ENCODE data around the gene SPTBN5.

Gene SPTBN5

DNA sequence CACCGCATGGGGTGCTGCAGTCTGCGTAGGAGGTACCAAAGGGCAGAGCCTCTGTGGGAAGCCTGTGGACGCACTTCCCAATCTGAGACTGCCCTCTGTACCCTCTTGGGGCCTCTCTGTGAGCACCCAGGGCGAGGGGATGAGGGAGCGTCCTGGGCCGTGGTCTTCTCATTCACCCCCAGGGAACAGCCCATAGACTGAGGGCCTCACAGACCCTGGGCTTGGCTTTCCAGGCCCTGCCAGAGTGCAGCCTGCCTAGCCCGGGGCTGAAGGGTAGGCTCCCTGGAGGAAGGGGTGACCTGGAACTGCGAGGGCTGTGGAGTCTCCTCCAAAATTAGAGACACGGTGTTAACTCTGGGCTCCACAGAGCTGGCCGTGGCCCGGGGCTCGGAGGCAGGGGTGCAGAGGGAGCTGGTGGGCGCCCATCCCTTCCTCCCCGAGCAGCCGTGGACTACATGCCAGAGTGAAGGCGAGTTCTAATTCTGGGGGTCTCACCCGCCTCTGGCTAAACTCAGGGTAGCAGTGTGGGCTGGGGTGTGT, 468 bp upstream of the SPTBN5 start:
- H3K9me3 ChIP-seq (ENCODE audit: control insufficient read depth, low read length), result no peaks in the 10 kb centered on the region
- H3K4me3 ChIP-seq (ENCODE audit: insufficient read depth, low read depth, low read length), result no peak overlapping the region
- H3K4me1 ChIP-seq (ENCODE audit: control insufficient read depth, insufficient read depth, low read length), result peaks cover 20% of the 10 kb centered on the region
- no peaks in the 10 kb centered on the region for H3K27me3 ChIP-seq (ENCODE audit: control insufficient read depth, insufficient read depth, low read length, poor library complexity, severe bottlenecking)
- H3K27ac ChIP-seq (ENCODE audit: insufficient read depth, low read depth, low read length, poor library complexity, severe bottlenecking), result no peak overlapping the region
- H3K36me3 ChIP-seq (ENCODE audit: control insufficient read depth, insufficient read depth, low read length), result no peaks in the 10 kb centered on the region
- 91% methylated on average over 17 of the region's 17 CpGs for WGBS, 2 experiments

DNA sequence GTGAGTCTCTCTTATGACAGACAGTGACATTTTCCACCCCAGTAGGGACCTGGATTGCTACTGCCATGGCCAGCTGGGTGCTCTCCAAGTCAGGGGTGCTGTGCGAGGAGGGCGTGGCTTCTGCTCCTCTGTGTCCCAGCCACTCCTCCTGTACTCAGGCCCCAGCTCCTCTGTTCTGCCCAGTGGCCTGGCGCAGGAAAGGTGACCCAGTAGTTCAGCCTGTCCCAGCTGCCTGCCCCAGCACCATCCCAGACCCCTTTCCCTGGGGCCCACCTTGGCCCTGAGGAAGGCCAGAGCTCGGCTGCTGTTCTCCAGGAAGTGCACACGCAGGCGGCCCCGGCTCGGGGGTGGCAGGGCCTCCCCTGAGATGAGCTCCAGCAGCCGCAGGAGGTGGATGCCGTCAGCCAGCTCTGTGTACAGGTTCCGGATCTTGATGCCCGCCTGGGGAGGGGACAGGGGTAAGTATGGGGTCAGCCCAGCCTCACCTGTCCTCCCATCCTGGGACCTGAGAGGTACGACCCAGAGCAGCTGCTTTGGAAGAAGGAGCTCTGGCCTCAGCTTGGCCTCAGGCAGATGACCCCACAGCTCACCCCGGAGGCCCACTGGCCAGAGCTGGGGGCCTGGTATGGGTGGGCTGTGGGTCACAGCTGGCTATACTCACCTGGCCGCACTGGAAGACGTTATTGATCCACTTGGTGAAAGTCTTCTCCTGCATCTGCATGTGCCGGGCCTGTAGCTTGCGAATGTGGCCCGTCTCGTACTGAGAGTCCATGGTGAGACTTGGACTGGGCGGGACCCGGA, 1.0 kb downstream of the SPTBN5 start:
- 94 to 95% methylated on average over 22 of the region's 22 CpGs for WGBS, 2 experiments
- Histone ChIP-seq H3K27me3 (ENCODE audit: control insufficient read depth, insufficient read depth, low read length, poor library complexity, severe bottlenecking) (no peaks in the 10 kb centered on the region), H3K36me3 (ENCODE audit: control insufficient read depth, insufficient read depth, low read length) (no peaks in the 10 kb centered on the region), H3K4me3 (ENCODE audit: insufficient read depth, low read depth, low read length) (no peak overlapping the region), H3K4me1 (ENCODE audit: control insufficient read depth, insufficient read depth, low read length) (peaks cover 20% of the 10 kb centered on the region), H3K27ac (ENCODE audit: insufficient read depth, low read depth, low read length, poor library complexity, severe bottlenecking) (no peak overlapping the region), H3K9me3 (ENCODE audit: control insufficient read depth, low read length) (no peaks in the 10 kb centered on the region)

DNA sequence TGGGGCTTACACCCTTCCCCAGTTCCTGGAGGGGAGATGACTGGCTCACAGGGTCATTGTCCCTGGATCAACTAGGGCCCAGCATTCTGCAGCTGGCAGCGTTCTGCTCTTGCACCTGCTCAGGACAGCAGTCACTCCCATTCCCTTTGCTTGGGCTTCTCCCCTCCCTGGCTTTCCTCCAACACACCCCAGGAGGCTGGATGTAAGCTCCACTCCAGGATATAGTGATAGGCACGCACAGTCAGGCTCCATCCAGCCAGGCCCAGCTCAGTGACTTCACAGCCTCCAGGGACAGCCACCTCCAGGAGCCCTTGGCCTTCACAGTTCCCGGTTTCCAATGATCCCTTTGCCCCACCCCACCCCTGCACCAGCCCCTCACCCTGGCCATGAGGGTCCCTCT, 1.9 kb downstream of the SPTBN5 start:
- Histone ChIP-seq H3K4me3 (ENCODE audit: insufficient read depth, low read depth, low read length) (no peak overlapping the region), H3K27ac (ENCODE audit: insufficient read depth, low read depth, low read length, poor library complexity, severe bottlenecking) (no peak overlapping the region), H3K36me3 (ENCODE audit: control insufficient read depth, insufficient read depth, low read length) (no peaks in the 10 kb centered on the region), H3K27me3 (ENCODE audit: control insufficient read depth, insufficient read depth, low read length, poor library complexity, severe bottlenecking) (no peaks in the 10 kb centered on the region), H3K4me1 (ENCODE audit: control insufficient read depth, insufficient read depth, low read length) (peaks cover 19% of the 10 kb centered on the region), H3K9me3 (ENCODE audit: control insufficient read depth, low read length) (no peaks in the 10 kb centered on the region)
- WGBS, 2 experiments, result 84 to 87% methylated on average over 3 of the region's 3 CpGs

DNA sequence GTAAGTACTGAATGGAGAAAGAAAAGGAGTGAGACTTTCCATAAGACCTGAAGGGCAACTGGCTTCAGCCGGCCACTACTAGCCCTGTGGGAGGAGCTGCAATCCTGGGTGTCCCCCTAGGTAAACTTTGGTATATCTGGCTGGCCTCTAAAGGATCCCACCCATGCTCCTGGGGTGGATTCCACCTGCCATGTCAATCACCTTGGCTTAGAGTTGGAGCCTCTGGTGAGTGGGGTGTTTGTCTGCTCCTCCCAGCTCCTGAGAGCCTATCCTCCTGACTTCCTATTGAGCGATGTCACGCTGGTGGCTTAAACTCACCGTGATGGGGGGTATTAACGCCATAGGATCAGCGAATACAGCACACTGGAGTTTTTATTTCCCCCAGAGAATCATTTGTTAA, 2.6 kb downstream of the SPTBN5 start:
- Histone ChIP-seq H3K4me1 (ENCODE audit: control insufficient read depth, insufficient read depth, low read length) (peaks cover 19% of the 10 kb centered on the region), H3K4me3 (ENCODE audit: insufficient read depth, low read depth, low read length) (no peak overlapping the region), H3K27ac (ENCODE audit: insufficient read depth, low read depth, low read length, poor library complexity, severe bottlenecking) (no peak overlapping the region), H3K27me3 (ENCODE audit: control insufficient read depth, insufficient read depth, low read length, poor library complexity, severe bottlenecking) (no peaks in the 10 kb centered on the region), H3K36me3 (ENCODE audit: control insufficient read depth, insufficient read depth, low read length) (no peaks in the 10 kb centered on the region), H3K9me3 (ENCODE audit: control insufficient read depth, low read length) (no peaks in the 10 kb centered on the region)
- WGBS, 2 experiments, result 67 to 69% methylated on average over 6 of the region's 6 CpGs

DNA sequence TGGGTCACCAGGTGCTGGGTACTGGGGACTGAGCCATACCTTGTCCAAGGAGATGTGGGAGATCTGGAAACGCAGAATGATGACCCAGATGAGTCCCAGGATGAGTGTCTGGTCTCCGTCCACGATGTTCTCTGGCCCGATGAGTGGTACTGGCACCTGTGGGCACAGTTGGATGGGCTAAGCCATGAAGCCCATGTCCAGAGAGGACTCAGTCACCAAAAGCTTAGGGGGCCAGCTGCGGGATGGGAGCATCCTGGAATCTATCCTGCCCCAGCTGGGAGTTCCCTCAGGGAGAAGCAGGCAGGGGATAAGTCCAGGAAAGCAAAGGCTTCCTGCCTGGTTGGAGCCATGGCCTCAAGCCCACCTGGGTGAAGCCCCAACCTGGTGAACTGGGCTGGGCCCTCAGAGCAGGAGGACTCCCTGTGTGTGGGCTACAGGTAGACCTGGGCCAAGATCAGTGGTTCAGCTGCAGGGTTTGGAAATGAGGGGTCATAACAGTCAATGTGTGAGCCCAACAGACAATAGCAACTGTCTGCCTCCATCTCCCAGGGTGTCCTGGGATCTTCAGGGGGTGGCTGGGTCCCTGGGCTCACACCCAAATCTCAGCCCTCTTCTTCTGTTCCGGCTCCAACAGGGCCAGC, 3.7 kb downstream of the SPTBN5 start:
- WGBS, 2 experiments, result 95 to 96% methylated on average over 6 of the region's 6 CpGs
- no peaks in the 10 kb centered on the region for H3K9me3 ChIP-seq (ENCODE audit: control insufficient read depth, low read length)
- H3K27ac ChIP-seq (ENCODE audit: insufficient read depth, low read depth, low read length, poor library complexity, severe bottlenecking), result no peak overlapping the region
- no peaks in the 10 kb centered on the region for H3K27me3 ChIP-seq (ENCODE audit: control insufficient read depth, insufficient read depth, low read length, poor library complexity, severe bottlenecking)
- H3K4me3 ChIP-seq (ENCODE audit: insufficient read depth, low read depth, low read length), result no peak overlapping the region
- no peaks in the 10 kb centered on the region for H3K36me3 ChIP-seq (ENCODE audit: control insufficient read depth, insufficient read depth, low read length)
- H3K4me1 ChIP-seq (ENCODE audit: control insufficient read depth, insufficient read depth, low read length), result peaks cover 19% of the 10 kb centered on the region

DNA sequence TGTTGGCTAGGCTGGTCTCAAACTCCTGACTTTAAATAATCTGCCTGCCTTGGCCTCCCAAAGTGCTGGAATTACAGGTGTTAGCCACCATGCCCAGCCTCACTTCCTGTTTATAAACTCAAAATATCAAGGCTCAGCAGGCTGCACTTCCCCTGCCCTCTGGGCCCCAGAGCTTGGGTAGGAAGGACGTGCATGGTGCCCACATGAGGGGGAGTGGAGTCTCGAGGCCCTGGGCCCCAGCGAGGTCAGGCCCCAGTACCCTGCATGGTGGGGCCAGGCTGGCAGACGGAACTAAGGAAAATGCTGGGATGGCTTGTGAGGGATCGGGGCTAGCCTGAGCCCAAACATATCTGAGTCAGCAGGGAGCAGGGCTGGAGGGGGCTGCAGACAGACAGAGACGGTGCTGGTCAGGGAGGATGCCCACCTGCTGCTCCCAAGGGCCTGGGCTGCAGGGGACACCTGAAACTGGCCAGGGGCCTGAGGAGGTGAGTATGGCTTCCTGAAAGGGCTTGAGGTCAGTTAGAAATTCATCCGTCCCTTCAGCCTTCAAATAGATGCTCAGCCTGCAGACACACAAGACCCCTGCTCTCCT, 5.1 kb downstream of the SPTBN5 start:
- H3K4me3 ChIP-seq (ENCODE audit: insufficient read depth, low read depth, low read length), result no peak overlapping the region
- WGBS, 2 experiments, result 88 to 89% methylated on average over 7 of the region's 7 CpGs
- H3K36me3 ChIP-seq (ENCODE audit: control insufficient read depth, insufficient read depth, low read length), result no peaks in the 10 kb centered on the region
- H3K9me3 ChIP-seq (ENCODE audit: control insufficient read depth, low read length), result no peaks in the 10 kb centered on the region
- no peaks in the 10 kb centered on the region for H3K27me3 ChIP-seq (ENCODE audit: control insufficient read depth, insufficient read depth, low read length, poor library complexity, severe bottlenecking)
- H3K27ac ChIP-seq (ENCODE audit: insufficient read depth, low read depth, low read length, poor library complexity, severe bottlenecking), result no peak overlapping the region
- H3K4me1 ChIP-seq (ENCODE audit: control insufficient read depth, insufficient read depth, low read length), result peaks cover 19% of the 10 kb centered on the region

DNA sequence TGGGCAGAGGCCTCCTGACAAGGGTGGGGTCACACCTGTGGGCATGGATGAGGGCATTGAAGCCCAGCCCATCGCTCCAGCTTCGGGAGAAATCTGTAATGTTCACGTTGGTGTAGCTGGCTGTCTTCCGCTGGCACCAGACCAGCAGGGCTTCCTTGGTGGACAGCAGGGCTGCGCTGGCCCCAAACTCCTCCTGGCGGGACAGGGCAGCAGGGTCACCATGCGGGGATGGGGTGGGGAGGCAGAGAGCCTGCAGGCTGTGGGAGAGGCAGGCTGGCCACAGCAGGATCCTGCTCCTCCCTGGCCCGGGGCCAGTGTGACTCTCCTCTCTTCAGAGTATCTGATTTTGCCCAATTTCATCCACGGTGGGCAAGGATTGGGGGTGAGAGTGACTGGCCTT, 6.0 kb downstream of the SPTBN5 start:
- H3K27me3 ChIP-seq (ENCODE audit: control insufficient read depth, insufficient read depth, low read length, poor library complexity, severe bottlenecking), result peaks cover 8% of the 10 kb centered on the region
- H3K27ac ChIP-seq (ENCODE audit: insufficient read depth, low read depth, low read length, poor library complexity, severe bottlenecking), result no peak overlapping the region
- no peaks in the 10 kb centered on the region for H3K9me3 ChIP-seq (ENCODE audit: control insufficient read depth, low read length)
- no peak overlapping the region for H3K4me3 ChIP-seq (ENCODE audit: insufficient read depth, low read depth, low read length)
- 92 to 96% methylated on average over 9 of the region's 9 CpGs for WGBS, 2 experiments
- H3K36me3 ChIP-seq (ENCODE audit: control insufficient read depth, insufficient read depth, low read length), result no peaks in the 10 kb centered on the region
- H3K4me1 ChIP-seq (ENCODE audit: control insufficient read depth, insufficient read depth, low read length), result peaks cover 19% of the 10 kb centered on the region

DNA sequence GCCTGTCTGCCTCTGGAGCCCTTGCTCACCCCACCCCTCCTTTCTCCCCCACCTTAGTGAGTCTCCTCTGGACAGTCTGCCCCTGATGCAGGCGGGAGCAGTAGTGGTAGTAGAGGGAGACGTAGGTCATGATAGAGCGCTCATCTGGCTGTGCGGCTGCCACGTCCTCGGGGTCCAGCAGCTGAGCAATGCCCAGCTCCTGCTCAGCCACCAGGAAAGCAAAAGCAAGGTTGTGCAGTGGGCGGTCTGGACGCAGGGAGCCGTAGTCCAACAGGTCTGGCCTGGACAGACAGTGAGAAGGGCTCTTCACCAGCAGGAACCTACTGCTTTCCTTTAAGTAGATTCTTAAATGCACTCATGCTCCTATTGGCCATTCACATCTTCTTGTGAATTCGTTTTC, 6.7 kb downstream of the SPTBN5 start:
- Histone ChIP-seq H3K27me3 (ENCODE audit: control insufficient read depth, insufficient read depth, low read length, poor library complexity, severe bottlenecking) (peaks cover 15% of the 10 kb centered on the region), H3K9me3 (ENCODE audit: control insufficient read depth, low read length) (no peaks in the 10 kb centered on the region), H3K27ac (ENCODE audit: insufficient read depth, low read depth, low read length, poor library complexity, severe bottlenecking) (no peak overlapping the region), H3K4me1 (ENCODE audit: control insufficient read depth, insufficient read depth, low read length) (peaks cover 19% of the 10 kb centered on the region), H3K36me3 (ENCODE audit: control insufficient read depth, insufficient read depth, low read length) (no peaks in the 10 kb centered on the region), H3K4me3 (ENCODE audit: insufficient read depth, low read depth, low read length) (no peak overlapping the region)
- 94% methylated on average over 10 of the region's 10 CpGs for WGBS, 2 experiments

DNA sequence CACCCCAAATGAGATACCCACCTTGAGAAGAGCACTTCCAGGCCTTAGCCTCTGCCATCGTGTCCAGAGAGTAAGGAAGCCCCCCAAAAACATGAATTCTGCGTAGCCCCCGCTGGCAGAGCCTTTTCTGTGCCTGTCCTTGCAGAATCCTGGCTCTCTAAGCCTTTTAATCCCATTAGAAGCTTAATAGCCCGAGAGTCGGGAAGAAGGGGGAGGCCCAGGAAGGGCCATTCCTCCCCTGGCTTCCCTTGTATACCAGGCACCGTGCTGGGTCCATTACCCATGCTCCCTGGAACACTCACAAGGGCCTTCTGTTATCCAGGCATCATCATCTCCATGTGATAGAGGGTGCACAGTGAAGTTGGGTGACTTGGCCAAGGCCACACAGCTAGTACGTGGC, 7.1 kb downstream of the SPTBN5 start:
- H3K27me3 ChIP-seq (ENCODE audit: control insufficient read depth, insufficient read depth, low read length, poor library complexity, severe bottlenecking), result peaks cover 19% of the 10 kb centered on the region
- no peaks in the 10 kb centered on the region for H3K9me3 ChIP-seq (ENCODE audit: control insufficient read depth, low read length)
- WGBS, 2 experiments, result 77 to 82% methylated on average over 7 of the region's 7 CpGs
- peaks cover 17% of the 10 kb centered on the region for H3K4me1 ChIP-seq (ENCODE audit: control insufficient read depth, insufficient read depth, low read length)
- no peak overlapping the region for H3K27ac ChIP-seq (ENCODE audit: insufficient read depth, low read depth, low read length, poor library complexity, severe bottlenecking)
- no peak overlapping the region for H3K4me3 ChIP-seq (ENCODE audit: insufficient read depth, low read depth, low read length)
- no peaks in the 10 kb centered on the region for H3K36me3 ChIP-seq (ENCODE audit: control insufficient read depth, insufficient read depth, low read length)

DNA sequence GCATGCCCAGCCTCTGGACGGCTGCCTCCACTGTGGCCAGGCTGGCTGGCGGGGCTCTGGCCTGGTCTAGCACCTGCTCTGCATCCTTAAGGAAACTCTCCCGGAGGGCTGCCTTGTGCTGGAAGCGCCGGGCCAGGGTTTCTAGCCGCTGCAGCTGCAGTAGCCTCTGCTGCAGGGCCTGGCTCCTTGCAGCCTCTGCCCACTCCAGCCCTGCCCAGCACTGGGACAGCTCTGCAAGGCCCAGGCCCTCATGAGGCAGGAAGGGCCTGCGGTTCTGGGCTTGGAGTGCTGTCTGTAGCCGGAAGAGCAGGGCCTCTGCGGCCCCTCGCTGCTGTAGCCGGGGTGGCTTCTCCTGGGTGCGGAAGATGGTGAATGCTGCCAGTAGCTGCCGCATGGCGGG, 8.0 kb downstream of the SPTBN5 start:
- peaks cover 28% of the 10 kb centered on the region for H3K27me3 ChIP-seq (ENCODE audit: control insufficient read depth, insufficient read depth, low read length, poor library complexity, severe bottlenecking)
- 94% methylated on average over 14 of the region's 14 CpGs for WGBS, 2 experiments
- no peaks in the 10 kb centered on the region for H3K9me3 ChIP-seq (ENCODE audit: control insufficient read depth, low read length)
- no peak overlapping the region for H3K4me3 ChIP-seq (ENCODE audit: insufficient read depth, low read depth, low read length)
- H3K36me3 ChIP-seq (ENCODE audit: control insufficient read depth, insufficient read depth, low read length), result no peaks in the 10 kb centered on the region
- H3K27ac ChIP-seq (ENCODE audit: insufficient read depth, low read depth, low read length, poor library complexity, severe bottlenecking), result no peak overlapping the region
- peaks cover 9% of the 10 kb centered on the region for H3K4me1 ChIP-seq (ENCODE audit: control insufficient read depth, insufficient read depth, low read length)

All from ectodermal cell (in vitro differentiated cells).